ENCODE results near the gene FHIT. TPM values are rescaled to one million over a fixed set of nuclear protein-coding genes. Genes with fewer than 3 reads are reported as not detected.
A peak's percentile ranks its signal among the peaks of the same experiment; 100 is the strongest.

Gene FHIT
- total and polyA plus RNA-seq, 4 donors, result 2.6 to 21.3 (median 8.7) TPM

GRCh38 chr3:59809710-59810444 lies 1441.4 kb downstream of the FHIT start:
- peaks cover 0 to 13% (median 3%) of the 10 kb centered on the region in 5 donors for H3K4me1 ChIP-seq (ENCODE audit: control insufficient read depth in 5 of 5, insufficient read depth in 5 of 5, low read length in 5 of 5)
- H3K9ac ChIP-seq (ENCODE audit: insufficient read depth in 1 of 2, low read length in 2 of 2), result no peak overlapping the region
- H3K36me3 ChIP-seq (ENCODE audit: control insufficient read depth in 4 of 4, insufficient read depth in 4 of 4, low read length in 4 of 4), result no peaks in the 10 kb centered on the region
- ATAC-seq (ENCODE audit: insufficient read depth, low FRiP score), result no peak
- 74 to 75% methylated on average over 8 of the region's 8 CpGs for WGBS, 2 donors
- H3K27ac ChIP-seq (ENCODE audit: low read depth in 1 of 2, low read length in 1 of 2), result no peak overlapping the region
- peak; percentile 5 for TF ChIP-seq CTCF (IDR thresholded peaks at IDR 0.05; ENCODE audit: control extremely low read depth, extremely low read depth)
- no peaks in the 10 kb centered on the region for H3K9me3 ChIP-seq (ENCODE audit: control insufficient read depth in 4 of 4, insufficient read depth in 3 of 4, low read length in 3 of 4)
- H3K4me3 ChIP-seq, result no peak overlapping the region
- peak; percentile 39 to 88 (median 88) for DNase-seq
- no peaks in the 10 kb centered on the region for H3K27me3 ChIP-seq (ENCODE audit: control insufficient read depth in 3 of 3, insufficient read depth in 3 of 3, low read length in 2 of 3)

- DNase-seq (no peak), ATAC-seq (ENCODE audit: insufficient read depth, low FRiP score) (no peak)
- Histone ChIP-seq H3K27me3 (ENCODE audit: control insufficient read depth in 3 of 3, insufficient read depth in 3 of 3, low read length in 2 of 3) (no peaks in the 10 kb centered on the region), H3K27ac (ENCODE audit: low read depth in 1 of 2, low read length in 1 of 2) (no peak overlapping the region), H3K36me3 (ENCODE audit: control insufficient read depth in 4 of 4, insufficient read depth in 4 of 4, low read length in 4 of 4) (no peaks in the 10 kb centered on the region), H3K9ac (ENCODE audit: insufficient read depth in 1 of 2, low read length in 2 of 2) (no peak overlapping the region), H3K4me3 (no peak overlapping the region), H3K4me1 (ENCODE audit: control insufficient read depth in 5 of 5, insufficient read depth in 5 of 5, low read length in 5 of 5) (peaks cover 0 to 13% (median 2%) of the 10 kb centered on the region in 5 donors), H3K9me3 (ENCODE audit: control insufficient read depth in 4 of 4, insufficient read depth in 3 of 4, low read length in 3 of 4) (no peaks in the 10 kb centered on the region)
- TF ChIP-seq CTCF (IDR thresholded peaks at IDR 0.05; ENCODE audit: control extremely low read depth, extremely low read depth), result no peak
- WGBS, 2 donors, result 78 to 83% methylated on average over 4 of the region's 4 CpGs
Observed at GRCh38 chr3:59809016-59809415, 1442.2 kb downstream of the FHIT start.

- WGBS, 2 donors, result 93 to 94% methylated on average over 7 of the region's 7 CpGs
- H3K27me3 ChIP-seq (ENCODE audit: control insufficient read depth in 3 of 3, insufficient read depth in 3 of 3, low read length in 2 of 3), result no peaks in the 10 kb centered on the region
- TF ChIP-seq CTCF (IDR thresholded peaks at IDR 0.05; ENCODE audit: control extremely low read depth, extremely low read depth), result no peak
- H3K4me1 ChIP-seq (ENCODE audit: control insufficient read depth in 5 of 5, insufficient read depth in 5 of 5, low read length in 5 of 5), result peaks cover 0 to 13% (median 2%) of the 10 kb centered on the region in 5 donors
- H3K36me3 ChIP-seq (ENCODE audit: control insufficient read depth in 4 of 4, insufficient read depth in 4 of 4, low read length in 4 of 4), result no peaks in the 10 kb centered on the region
- no peaks in the 10 kb centered on the region for H3K9me3 ChIP-seq (ENCODE audit: control insufficient read depth in 4 of 4, insufficient read depth in 3 of 4, low read length in 3 of 4)
- no peak overlapping the region for H3K27ac ChIP-seq (ENCODE audit: low read depth in 1 of 2, low read length in 1 of 2)
- ATAC-seq (ENCODE audit: insufficient read depth, low FRiP score), result no peak
- DNase-seq, result no peak
- no peak overlapping the region for H3K4me3 ChIP-seq
- H3K9ac ChIP-seq (ENCODE audit: insufficient read depth in 1 of 2, low read length in 2 of 2), result no peak overlapping the region
Observed at GRCh38 chr3:59808446-59808845, 1442.8 kb downstream of the FHIT start.

Data from lung (tissue), 12 donors.